Tibial nerve (tissue), 3 donors: ENCODE data around the gene MTUS2.

ENCODE experiments used
- CTCF ChIP-seq, 5 experiments: fragments of 200-600 bp in 3 of 5; fragments of 450-650 bp in 2 of 5; sonication (generic) in 3 of 5; IDR thresholded peaks; one replicate each; pipeline ENCODE4 v1.5.1; 2016 to 2019; ENCODE audit warnings: antibody characterized with exemption in 5 of 5, mild to moderate bottlenecking in 3 of 5, moderate library complexity in 2 of 5
- POLR2A ChIP-seq, 2 donors: fragments of 450-650 bp; IDR thresholded peaks; one replicate each; pipeline ENCODE4 v1.6.1; 2017; ENCODE audit warnings: antibody characterized with exemption in 2 of 2, mild to moderate bottlenecking in 2 of 2, moderate library complexity in 2 of 2

GRCh38 chr13:28981530-28981929 lies 161.4 kb downstream of the MTUS2 start:
- TF ChIP-seq CTCF (IDR thresholded peaks at IDR 0.05) (no peak), POLR2A (IDR thresholded peaks at IDR 0.05) (no peak)
